HG02610 (cell line): ENCODE measurements around the gene PAAF1.
"Not testable (repeated sequence)": the region's sequence is repeated elsewhere in the genome, so short reads cannot be mapped to it uniquely, and the experiment has no call there.

ENCODE experiments used
- ATAC-seq: cut with Tn5 transposase; IDR thresholded peaks from one replicate; pipeline ENCODE4 v1.9.1; 2021; ENCODE audit warnings: mild to moderate bottlenecking, moderate library complexity; ENCODE audit not compliant: unreplicated experiment

PAAF1 gene

DNA sequence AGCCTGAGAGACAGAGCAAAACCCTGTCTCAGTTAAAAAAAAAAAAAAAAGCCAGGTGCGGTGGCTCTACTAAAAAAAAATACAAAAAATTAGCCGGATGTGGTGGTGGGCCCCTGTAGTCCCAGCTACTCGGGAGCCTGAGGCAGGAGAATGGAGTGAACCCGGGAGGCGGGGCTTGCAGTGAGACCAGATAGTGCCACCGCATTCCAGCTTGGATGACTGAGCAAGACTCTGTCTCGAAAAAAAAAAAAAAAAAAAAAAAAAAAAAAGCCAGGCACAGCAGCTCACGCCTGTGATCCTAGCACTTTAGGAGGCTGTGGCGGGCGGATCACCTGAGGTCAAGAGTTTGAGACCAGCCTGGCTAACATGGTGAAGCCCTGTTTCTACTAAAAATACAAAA, 3.6 kb downstream of the PAAF1 start:
- ATAC-seq, result not testable (repeated sequence)

DNA sequence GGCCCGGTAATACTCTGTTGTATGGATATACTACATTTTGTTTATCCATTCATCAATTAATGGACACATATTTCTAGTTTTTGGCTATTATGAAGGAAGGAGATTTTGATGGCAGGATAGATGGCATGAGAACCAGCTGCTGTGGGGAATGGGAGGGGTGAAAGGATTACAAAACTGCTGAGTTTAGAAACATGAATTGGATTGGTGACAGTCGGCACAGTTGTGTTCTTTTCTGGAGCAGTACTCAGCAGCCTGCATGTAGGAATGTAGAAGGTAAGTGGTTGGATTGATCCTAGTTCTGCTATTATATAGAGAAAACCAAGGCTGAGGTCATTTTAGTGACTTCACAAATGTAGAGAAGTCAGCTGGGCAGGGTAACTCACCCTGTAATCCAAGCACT, 7.1 kb downstream of the PAAF1 start:
- ATAC-seq, result no peak

DNA sequence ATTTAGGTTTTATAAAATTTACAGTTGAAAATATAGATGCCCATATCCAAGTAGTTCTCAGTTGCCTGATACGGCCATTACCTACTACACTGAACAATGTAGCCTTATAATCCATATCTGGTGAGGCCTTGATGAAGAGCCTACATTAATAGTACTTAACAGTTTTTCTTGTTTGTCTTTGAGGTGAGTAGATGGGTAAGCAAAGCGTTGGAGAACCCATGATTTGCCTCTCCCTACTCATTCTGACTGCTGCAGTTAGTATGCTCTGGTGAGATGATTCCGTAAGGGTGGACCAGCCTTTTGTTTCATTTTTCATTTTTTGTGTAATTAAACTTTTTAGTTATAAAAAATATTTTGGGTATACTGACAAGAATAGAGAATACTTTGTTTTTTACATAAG, 11.4 kb downstream of the PAAF1 start:
- no peak for ATAC-seq

DNA sequence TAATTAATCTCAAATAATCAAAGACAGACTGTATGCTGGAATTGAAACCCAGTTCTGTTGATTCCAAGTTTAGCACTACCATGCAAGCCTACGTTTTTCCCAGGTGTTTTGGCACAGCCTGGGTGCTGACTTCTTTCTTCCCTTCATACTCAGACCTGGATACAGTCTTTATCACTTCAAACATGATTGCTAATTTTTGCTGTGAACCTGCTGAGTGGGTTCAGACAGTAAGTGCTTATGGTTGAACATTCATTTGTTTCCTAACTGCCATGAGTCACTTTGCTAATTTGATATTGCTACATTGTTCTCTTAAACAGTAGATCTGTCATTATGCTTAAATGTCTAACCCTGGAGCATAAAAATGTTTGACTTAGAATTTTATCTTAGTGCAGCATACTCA, 12.2 kb downstream of the PAAF1 start:
- no peak for ATAC-seq

DNA sequence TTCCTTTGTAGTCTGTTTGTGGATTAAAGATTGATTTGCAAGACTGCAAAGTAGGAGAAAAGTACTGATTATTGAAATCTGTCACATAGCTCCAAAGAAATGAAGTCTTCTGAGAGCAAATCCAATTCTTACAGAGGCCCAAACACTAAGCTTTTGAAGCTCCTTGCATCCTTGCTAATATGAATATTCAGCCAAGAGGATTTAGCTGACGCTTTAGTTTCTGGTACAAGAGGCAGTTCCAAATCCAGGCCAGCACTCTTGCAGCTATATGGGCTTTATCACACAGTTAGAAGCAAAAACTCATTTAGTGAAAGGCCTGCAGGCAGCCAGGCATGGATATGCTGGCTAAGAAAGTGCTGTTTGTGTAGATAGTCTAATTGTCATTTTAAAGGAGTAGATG, 12.7 kb downstream of the PAAF1 start:
- ATAC-seq, result no peak

DNA sequence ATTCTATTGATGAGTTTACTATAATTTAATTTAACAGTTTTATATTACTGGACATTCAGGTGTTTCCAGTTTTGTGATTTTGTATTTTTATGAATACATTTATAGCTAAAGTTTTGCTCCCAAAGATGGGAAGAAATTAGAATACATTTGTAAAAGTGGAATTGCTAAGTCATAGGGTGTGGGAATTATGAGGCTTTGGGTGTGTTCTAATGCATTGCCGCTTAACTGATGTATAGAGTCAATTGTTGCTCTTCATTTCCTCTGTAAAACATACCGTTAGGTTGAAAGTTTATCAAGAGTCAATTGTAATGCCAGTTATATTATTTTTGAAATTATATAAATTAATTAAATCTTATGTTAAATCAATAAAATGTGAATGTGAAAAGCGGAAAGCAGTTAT, 16.2 kb downstream of the PAAF1 start:
- ATAC-seq, result no peak

DNA sequence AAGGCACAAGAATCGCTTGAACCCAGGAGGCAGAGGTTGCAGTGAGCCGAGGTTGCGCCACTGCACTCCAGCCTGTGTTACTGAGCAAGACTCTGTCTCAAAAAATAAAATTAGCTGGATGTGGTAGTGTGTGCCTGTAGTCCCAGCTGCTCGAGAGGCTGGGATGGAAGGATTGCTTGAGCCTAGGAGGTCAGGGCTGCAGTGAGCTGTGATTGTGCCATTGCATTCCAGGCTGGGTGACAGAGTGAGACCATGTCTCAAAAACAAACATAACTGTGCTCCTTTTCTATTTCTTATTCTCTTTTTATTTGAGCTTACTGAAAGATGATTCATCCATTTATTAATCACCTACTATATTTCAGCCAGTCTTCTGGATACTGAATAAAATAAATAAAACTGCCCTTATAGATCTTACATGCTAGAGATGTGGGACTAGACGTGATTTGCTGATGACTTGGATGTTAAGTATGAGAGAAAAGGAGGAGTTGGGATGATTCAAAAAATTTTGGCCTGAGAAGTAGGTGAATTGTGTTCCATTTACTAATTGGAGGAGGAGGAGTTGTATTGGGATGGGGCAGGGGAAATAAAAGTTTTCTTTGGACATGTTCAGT, 18.0 kb downstream of the PAAF1 start:
- no peak for ATAC-seq

DNA sequence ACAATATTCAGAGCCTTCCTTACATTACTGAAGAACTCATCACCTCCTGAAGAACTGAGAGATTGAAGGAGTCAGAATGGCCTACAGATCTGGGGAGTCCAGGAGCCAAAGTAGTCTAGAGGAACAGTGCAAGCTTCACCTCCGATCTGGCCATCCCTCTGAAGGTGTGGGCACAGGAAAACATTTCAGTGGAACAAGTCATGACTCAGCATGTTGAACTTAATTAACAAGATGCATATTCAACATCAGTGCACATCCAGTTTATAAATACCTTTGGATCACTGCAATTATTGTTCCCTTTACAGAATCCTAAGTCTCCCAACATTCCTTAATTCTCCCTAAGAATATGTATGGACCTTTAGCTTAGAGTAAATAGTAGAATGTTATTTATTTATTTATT, 25.5 kb downstream of the PAAF1 start:
- ATAC-seq, result no peak

DNA sequence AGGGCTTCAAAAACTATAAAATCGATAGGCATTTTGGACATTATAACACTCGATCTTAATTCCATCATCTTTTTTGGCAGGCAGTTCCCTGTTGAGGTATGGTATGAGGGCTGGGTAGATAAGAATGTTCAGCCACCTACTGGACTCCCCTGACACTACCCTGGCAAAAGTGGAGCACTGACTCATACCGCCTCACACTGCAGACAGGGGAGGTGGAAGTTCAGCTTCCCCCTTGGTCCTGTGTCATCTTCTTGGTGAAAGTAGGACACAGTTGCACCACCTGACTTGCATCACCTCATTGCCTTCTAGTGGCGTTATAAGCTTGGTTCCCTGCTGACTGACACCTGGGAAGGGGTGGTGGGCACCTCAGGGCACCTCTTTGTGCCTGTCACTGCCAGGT, 30.4 kb downstream of the PAAF1 start:
- no peak for ATAC-seq

DNA sequence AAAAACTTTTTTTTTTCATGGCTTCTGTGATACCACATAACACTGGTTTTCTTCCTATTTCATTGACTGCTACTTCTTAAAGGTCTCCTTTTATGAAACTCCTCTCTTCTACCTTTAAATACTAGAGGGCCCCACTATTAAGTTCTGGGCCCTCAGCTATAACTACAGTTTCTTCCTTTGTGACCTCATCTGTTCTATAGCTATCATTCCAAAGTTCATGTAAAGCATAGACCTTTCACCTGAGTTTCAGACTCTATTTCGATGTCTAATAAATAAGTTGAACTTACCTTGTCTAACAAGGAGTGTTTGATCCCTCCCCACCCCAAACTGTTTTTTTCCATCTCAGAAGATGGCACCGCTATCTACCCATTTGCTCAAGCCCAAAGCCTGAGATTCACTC, 35.2 kb downstream of the PAAF1 start:
- no peak for ATAC-seq

DNA sequence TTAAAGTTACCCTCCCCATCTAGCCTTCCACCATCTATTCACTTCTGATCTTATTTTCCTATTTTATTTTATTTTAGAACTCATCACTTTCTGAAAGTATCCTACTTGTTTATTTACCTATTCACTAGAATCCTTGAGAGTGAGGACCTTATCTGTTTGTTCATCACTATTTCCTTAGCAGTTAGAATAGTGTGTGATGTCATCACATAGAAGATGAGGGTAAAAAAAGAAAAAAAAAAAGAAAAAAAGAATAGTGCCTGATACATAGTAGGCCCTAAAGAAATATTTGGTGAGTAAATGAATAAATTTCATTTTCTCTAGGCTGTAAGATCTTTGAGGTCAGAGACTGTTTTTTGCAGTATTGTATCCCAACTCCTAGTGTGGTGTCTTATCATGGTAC, 36.7 kb downstream of the PAAF1 start:
- ATAC-seq, result no peak

DNA sequence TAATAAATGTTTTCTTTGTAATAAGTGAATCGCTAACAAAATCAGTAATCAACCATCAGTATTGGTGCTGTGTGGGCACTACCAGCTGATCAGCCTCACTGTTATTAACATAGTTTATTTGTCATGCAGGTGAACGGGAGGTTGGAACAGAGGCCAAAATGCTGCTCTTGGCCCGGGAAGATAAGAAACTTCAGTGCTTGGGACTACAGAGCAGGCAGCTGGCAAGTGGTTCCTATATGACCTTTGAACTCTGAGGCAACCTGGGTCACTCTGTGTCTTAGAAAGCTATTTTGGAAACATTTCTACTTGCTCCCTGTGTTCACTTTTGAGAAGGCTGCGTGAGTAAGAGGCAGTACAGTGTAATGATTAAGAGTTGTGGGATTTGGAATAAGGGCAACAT, 37.5 kb downstream of the PAAF1 start:
- no peak for ATAC-seq

DNA sequence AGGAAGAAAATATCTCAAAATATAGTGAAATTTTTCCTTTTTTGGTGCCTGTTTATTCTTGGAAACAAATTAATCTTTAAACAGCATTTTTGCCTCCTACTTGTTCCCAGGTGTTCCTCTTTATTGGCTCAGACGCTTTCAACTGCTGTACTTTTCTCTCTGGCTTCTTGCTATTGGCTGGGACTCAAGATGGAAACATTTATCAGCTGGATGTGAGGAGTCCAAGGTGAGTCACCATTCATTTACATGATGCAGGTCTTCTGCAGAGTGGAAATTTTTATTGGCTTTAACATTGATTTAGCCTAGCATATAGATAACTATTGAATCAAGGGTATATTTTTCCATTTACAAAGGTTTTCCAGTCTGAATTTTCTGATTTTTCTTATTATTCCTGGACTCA, 39.6 kb downstream of the PAAF1 start:
- ATAC-seq, result no peak

DNA sequence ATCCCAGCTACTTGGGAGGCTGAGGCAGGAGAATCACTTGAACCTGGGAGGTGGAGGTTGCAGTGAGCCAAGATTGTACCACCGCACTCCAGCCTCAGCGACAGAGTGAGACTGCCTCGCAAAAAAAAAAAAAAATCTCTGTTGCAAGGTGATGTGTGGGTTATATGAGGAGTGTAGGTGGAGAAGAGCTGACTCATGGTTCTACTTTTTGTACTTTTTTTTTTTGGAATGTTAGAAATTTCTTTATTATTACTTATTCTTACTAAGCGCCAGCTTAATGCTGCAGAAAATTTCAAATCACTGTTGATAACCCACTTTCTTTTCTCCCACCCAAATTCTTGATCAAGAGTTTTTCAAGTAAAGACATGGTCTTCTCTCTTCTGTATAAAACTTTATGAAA, 44.4 kb downstream of the PAAF1 start:
- no peak for ATAC-seq

DNA sequence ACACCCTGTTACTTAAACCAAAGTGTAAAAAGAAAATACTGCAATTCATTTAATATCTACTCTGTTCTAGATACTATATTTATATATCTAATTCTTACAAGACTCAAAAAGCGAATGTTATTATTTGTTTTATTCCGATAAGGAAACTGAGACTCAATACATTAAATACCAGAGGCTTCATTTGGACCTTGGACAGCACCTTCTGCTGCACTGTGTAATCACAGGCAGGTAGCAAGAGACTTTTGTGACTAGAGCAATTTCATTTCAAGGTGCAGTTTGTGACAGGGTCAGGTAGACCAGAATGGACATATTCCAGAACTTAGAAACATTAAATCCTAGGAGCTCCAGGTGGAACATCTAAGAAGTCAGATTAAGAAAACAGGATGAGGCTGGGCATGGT, 52.6 kb downstream of the PAAF1 start:
- ATAC-seq, result no peak

DNA sequence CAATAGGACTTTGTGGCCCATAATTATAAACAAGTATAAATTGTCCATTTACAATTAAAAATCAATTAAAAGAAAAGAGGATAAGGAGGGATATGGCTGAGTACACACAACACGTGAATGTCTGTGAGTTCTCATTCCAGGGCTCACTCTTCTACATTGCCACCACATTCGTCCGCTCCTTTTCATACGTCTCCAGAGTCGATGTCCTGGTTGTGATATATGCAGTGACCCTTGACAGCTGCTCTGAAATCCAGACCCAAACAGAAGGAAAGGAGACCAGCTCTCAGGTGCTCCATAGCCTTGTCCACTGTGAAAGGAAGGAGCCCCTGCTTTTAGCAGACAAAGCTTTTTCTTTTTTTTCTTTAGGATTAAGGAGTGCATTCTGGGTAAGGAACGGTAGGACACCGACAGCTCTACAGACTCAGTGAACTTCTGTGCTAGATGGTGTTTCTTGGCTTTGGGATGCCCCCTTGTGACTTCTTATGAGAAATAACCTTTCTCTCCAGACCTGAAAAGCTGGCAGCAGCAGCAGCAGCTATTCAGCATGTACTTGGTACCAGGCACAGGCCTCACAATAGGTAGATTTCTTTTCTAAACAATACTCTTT, 54.3 kb downstream of the PAAF1 start:
- ATAC-seq, result no peak

DNA sequence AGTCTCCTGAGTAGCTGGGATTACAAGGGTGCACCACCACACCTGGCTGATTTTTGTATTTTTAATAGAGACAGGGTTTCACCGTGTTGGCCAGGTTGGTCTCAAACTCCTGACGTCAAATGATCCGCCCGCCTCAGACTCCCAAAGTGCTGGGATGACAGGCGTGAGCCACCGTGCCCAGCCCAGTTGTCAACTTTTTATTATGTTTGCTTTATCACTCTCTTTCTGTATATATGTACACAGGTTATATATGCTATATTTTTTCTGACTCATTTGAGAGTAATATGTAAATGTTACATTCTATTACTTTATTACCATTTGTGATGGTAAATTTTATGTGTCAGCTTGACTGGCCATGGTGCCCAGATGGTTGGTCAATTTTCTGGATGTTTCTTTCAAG, 55.2 kb downstream of the PAAF1 start:
- no peak for ATAC-seq

DNA sequence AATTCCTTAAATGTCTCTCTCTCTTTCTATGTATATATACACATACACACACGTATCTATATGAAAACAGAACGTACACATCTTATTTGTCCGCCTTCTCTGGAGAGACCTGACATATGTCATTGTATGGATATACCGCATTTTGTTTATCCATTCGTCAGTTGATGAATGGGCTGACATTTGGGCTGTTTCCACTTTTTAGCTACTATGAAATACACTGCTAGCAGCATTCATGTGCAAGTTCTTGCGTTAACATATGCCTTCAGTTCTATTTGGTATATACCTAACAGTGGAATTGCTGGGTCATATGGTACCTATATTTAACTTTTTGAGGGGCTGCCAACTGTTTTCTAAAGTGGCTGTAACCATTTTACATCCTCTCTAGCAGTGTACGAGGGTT, 56.0 kb downstream of the PAAF1 start:
- ATAC-seq, result no peak

DNA sequence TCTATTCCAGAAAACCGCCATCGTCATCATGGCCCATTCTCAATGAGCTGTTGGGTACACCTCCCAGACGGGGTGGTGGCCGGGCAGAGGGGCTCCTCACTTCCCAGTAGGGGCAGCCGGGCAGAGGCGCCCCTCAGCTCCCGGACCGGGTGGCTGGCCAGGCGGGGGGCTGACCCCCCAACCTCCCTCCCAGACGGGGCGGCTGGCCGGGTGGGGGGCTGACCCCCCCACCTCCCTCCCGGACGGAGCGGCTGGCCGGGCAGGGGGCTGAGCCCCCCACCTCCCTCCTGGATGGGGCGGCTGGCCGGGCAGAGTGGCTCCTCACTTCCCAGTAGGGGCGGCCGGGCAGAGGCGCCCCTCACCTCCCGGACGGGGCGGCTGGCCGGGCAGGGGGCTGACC, 59.2 kb downstream of the PAAF1 start:
- not testable (repeated sequence) for ATAC-seq

DNA sequence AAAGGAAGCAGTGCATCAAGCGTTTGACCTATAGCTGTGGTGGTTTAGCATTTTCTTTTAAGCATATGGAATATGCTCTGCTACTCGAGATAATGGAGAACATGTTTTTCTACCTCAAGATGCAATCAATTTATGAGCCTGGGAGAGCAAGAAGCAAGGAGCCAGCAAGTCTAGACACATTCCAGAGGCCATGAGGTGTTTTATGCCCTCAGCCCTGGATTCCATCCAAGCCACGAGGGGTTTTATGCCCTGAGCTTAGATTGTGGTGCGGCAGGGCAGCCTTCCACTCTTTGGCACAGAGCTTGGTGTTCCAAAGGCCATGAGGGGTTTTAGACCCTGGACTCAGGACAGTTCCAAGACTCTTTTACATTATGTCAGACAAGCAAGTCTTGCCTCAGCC, 62.3 kb downstream of the PAAF1 start:
- no peak for ATAC-seq

DNA sequence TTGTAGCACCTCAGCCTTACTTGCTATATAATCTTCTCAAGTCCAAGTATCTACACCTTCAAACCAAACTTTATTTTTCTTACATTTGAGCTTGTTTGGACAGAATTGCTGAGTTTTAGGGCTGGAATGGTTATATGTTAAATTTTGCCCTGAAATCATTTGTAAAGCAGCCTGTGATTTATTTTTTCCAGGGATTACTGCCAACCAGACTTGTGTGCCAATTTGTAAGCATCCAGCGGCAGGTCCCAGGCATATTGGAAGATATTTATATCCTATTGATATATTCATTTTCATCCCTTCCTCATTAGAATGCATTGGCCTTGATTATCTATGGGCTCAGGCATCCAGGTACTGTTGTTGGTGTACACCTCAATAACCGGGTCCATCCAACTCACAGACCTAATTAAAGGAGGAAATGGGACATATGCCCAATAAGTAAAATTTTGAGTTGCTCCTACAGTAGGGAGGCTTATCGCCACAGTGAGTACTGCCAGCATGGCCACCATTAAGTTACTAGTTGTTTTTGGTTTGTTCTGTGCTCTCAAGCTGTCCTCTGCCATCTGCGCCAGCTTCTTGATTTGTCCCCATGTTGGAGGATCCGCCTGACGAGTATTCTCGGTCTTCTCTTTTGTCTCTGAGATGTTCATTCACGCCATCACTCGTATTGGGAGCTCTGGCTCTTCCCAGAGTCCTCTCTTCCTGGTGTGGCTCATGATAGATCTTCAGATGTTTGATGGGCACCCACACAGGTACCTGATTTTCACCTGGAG, 64.2 kb downstream of the PAAF1 start:
- ATAC-seq, result no peak

DNA sequence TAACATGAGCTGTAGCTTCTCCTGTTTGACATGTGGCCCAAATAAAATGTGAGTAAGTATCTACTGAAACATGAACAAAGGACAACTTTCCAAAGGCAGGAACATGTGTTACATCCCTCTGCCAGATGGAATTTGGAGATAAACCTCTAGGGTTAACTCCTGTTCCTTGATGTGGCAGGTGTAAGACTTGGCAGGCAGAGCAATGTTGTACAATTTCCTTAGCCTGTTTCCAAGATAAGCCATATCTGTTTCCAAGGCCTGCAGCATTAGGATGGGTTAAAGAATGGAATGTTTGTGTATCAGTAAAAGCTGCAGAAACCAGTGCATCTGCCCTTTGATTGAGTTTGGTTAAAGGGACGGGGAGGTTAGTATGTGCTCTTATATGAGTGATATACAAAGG, 65.2 kb downstream of the PAAF1 start:
- ATAC-seq, result no peak

DNA sequence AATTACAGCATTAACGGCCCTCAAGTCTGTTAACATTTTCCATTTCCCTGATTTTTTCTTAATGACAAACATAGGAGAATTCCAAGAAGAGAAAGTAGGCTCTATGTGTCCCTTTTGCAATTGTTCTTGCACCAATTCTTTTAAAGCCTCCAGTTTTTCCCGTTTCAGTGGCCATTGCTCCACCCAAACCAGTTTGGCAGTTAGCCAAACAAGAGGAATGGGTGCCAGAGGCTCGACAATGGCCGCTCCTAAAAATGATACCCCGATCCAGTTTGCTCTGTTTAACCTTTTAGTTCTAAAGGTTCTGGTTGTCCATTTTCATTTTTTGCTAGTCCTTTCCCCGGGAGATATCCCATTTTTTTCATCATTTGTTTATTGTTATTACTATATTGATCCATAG, 67.3 kb downstream of the PAAF1 start:
- ATAC-seq, result no peak
